Adrenal gland (tissue), 5 donors: ENCODE results near the gene PSMD14.

Source experiments
- POLR2A ChIP-seq, 2 donors: fragments of 450-650 bp; IDR thresholded peaks; one replicate each; pipeline ENCODE4 v1.6.1; 2017; ENCODE audit warnings: antibody characterized with exemption in 2 of 2, mild to moderate bottlenecking in 2 of 2, moderate library complexity in 1 of 2
- TF ChIP-seq, protein P1 (sequence below), 6 experiments: fragments of 450-650 bp in 4 of 6; fragments of 200-600 bp in 2 of 6; sonication (generic) in 1 of 6; IDR thresholded peaks; 1 replicate in 5 of 6; 2 replicates in 1 of 6; pipeline versions ENCODE4 v1.5.1 to v1.8.0; 2016 to 2021; ENCODE audit warnings: antibody characterized with exemption in 6 of 6, mild to moderate bottlenecking in 2 of 6, moderate library complexity in 1 of 6
- donor health status: DM: no; HTN: no; CAD: no.

DNA sequence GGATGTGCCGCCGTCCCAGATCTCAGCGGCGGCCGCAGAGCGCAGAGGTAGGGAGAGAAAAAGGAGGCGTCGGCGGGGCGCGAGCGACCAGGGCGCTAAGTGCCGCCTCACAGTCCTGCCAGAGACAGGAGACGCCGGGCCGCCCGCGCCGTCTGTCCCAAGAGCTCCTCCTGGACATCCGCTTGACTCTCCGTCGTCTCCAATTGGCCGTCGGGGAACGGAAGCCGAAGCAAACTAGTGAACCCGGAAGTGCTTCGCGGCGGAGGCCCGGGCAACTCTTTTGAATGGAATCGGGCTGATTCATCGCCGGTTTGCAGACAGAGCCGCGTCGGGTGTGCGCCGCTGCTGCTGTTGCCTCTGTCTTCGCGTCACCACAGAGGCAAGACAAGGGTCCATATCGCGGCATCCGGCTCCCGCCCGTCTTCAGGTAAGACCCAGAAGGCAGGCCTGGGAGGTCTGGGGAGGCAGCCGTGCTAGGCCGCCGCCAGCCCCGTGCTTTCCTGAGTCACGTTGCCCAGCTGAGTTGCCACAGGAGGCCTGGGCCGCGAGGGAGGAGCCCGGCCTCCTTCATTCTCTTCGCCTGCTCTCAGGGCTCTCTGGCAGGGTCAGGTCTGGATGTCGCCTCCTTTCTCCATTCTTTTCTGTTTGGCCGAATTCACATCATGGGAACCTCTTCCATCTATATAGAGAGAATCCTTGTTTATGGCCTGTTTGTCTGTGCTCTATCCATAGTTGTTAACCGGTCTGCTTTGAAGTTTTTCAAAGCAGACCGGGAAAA lies at the start of gene PSMD14:
- TF ChIP-seq, protein P1, sequence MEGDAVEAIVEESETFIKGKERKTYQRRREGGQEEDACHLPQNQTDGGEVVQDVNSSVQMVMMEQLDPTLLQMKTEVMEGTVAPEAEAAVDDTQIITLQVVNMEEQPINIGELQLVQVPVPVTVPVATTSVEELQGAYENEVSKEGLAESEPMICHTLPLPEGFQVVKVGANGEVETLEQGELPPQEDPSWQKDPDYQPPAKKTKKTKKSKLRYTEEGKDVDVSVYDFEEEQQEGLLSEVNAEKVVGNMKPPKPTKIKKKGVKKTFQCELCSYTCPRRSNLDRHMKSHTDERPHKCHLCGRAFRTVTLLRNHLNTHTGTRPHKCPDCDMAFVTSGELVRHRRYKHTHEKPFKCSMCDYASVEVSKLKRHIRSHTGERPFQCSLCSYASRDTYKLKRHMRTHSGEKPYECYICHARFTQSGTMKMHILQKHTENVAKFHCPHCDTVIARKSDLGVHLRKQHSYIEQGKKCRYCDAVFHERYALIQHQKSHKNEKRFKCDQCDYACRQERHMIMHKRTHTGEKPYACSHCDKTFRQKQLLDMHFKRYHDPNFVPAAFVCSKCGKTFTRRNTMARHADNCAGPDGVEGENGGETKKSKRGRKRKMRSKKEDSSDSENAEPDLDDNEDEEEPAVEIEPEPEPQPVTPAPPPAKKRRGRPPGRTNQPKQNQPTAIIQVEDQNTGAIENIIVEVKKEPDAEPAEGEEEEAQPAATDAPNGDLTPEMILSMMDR (IDR thresholded peaks at IDR 0.05): no peak
- peak; percentile 36 to 79 for TF ChIP-seq POLR2A (IDR thresholded peaks at IDR 0.05)
